Sigmoid colon (tissue), 7 donors: ENCODE measurements around the gene EIF1B. TPM values are rescaled to one million over a fixed set of nuclear protein-coding genes. Genes with fewer than 3 reads are reported as not detected.

Source experiments
- DNase-seq: peaks from one replicate; pipeline ENCODE4 v3.0.0-alpha.2; 2019
- H3K27ac ChIP-seq, 4 donors: fragments of 200-600 bp; sonication (generic); one replicate each; pipeline ENCODE4 v1.5.1; 2016 to 2019; ENCODE audit warnings: mild to moderate bottlenecking in 1 of 4
- H3K27me3 ChIP-seq, 3 donors: fragments of 200-600 bp; sonication (generic); one replicate each; pipeline ENCODE4 v1.5.1; 2019; ENCODE audit warnings: mild to moderate bottlenecking in 1 of 3
- H3K36me3 ChIP-seq, 4 donors: fragments of 200-600 bp; sonication (generic); one replicate each; pipeline ENCODE4 v1.5.1; 2016 to 2019
- H3K4me1 ChIP-seq, 4 donors: fragments of 200-600 bp; sonication (generic); one replicate each; pipeline ENCODE4 v1.5.1; 2017 to 2019
- H3K4me3 ChIP-seq, 4 donors: fragments of 200-600 bp; sonication (generic); one replicate each; pipeline ENCODE4 v1.5.1; 2017 to 2019; ENCODE audit warnings: mild to moderate bottlenecking in 2 of 4, moderate library complexity in 1 of 4
- H3K9me3 ChIP-seq, 4 donors: fragments of 200-600 bp in 3 of 4; sonication (generic) in 3 of 4; one replicate each; pipeline versions ENCODE4 v1.5.1 to v1.6.1; 2013 to 2019
- CTCF ChIP-seq, 4 experiments: fragments of 450-650 bp in 3 of 4; fragments of 200-600 bp in 1 of 4; IDR thresholded peaks; one replicate each; pipeline ENCODE4 v1.5.1; 2016 to 2019; ENCODE audit warnings: antibody characterized with exemption in 4 of 4, mild to moderate bottlenecking in 3 of 4, moderate library complexity in 2 of 4
- EP300 ChIP-seq, 4 donors: sonication (generic); formaldehyde crosslinking; IDR thresholded peaks; one replicate each; pipeline ENCODE4 v1.6.1; 2017; ENCODE audit warnings: antibody characterized with exemption in 4 of 4
- POLR2A ChIP-seq, 2 donors: fragments of 450-650 bp; IDR thresholded peaks; one replicate each; pipeline ENCODE4 v1.6.1; 2016; ENCODE audit warnings: antibody characterized with exemption in 2 of 2, mild to moderate bottlenecking in 2 of 2, moderate library complexity in 2 of 2
- POLR2AphosphoS5 ChIP-seq, 4 donors: sonication (generic); formaldehyde crosslinking; IDR thresholded peaks; one replicate each; pipeline ENCODE4 v1.6.1; 2017; ENCODE audit warnings: antibody characterized with exemption in 4 of 4
- WGBS, 2 donors: extraction: QIAGEN DNeasy Blood & Tissue Kit; methylation state at CpG; one replicate each; pipeline ENCODE4 v1.1.7; 2013; 5-methylcytosine and 5-hydroxymethylcytosine counted together
- intact Hi-C: fragments of 100-400 bp; cut with DNase I; formaldehyde crosslinking; loops from one replicate; pipeline ENCODE4 v1.15.1; 2023
- polyA plus RNA-seq, 3 donors: library from polyadenylated mRNA; stranded (reverse); fragments of 200-250 nt; gene quantifications; one replicate each; pipeline ENCODE4 v1.2.3, GENCODE V29; 2013
- total RNA-seq, 4 donors: library from RNA; depleted of rRNA; stranded (reverse); fragments of >200 nt; gene quantifications; one replicate each; pipeline ENCODE4 v1.1.0, GENCODE V29; 2016
- donor health status: healthy with polysubstance abuse.
- donor health status: Bipolar disorder and iron deficiency.
- donor health status: healthy.

The EIF1B gene
- total and polyA plus RNA-seq, 7 donors = 27.1 to 94.1 (median 42.8) TPM

GRCh38 chr3:40304352-40304751 lies 5.2 kb upstream of the EIF1B start:
- Histone ChIP-seq H3K27ac (no peak overlapping the region), H3K36me3 (peaks cover 0 to 3% (median 0%) of the 10 kb centered on the region in 4 donors), H3K4me1 (peaks cover 0 to 7% (median 6%) of the 10 kb centered on the region in 4 donors), H3K9me3 (no peaks in the 10 kb centered on the region), H3K27me3 (no peaks in the 10 kb centered on the region), H3K4me3 (no peak overlapping the region)
- WGBS, 2 donors = 95% methylated on average over 2 of the region's 2 CpGs
- TF ChIP-seq CTCF (IDR thresholded peaks at IDR 0.05) (no peak), POLR2AphosphoS5 (IDR thresholded peaks at IDR 0.05) (no peak), POLR2A (IDR thresholded peaks at IDR 0.05) (no peak), EP300 (IDR thresholded peaks at IDR 0.05) (no peak)
- intact Hi-C loops = no loop called here
- DNase-seq = no peak

DNA sequence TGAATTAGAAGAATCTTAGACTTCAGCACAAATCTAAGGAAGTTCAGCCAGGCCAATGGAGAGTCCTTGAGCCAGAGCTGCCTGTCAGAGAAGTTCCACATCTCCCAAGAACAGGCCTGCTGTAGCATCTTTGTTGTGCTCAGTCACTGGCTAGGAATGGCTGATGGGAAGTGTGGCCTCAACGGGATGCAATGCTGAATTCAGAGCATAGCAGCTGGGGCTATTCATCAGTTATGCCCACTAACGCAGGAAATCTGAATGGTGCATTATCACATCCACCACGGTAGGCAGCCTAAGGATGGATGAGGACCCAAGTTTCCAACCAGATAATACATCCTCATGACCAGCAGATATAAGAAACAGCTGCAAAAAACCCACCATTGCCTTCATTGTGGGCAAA lies 3.2 kb upstream of the EIF1B start:
- no peak for TF ChIP-seq POLR2A (IDR thresholded peaks at IDR 0.05)
- TF ChIP-seq POLR2AphosphoS5 (IDR thresholded peaks at IDR 0.05) = no peak
- no peak for TF ChIP-seq CTCF (IDR thresholded peaks at IDR 0.05)
- no peak for TF ChIP-seq EP300 (IDR thresholded peaks at IDR 0.05)

GRCh38 chr3:40307176-40307575 lies 2.3 kb upstream of the EIF1B start:
- no peak overlapping the region for H3K27ac ChIP-seq
- no peak for TF ChIP-seq POLR2AphosphoS5 (IDR thresholded peaks at IDR 0.05)
- no peak for TF ChIP-seq EP300 (IDR thresholded peaks at IDR 0.05)
- TF ChIP-seq CTCF (IDR thresholded peaks at IDR 0.05) = no peak
- TF ChIP-seq POLR2A (IDR thresholded peaks at IDR 0.05) = no peak
- no peaks in the 10 kb centered on the region for H3K9me3 ChIP-seq
- H3K27me3 ChIP-seq = no peaks in the 10 kb centered on the region
- WGBS, 2 donors = 84 to 90% methylated on average over 1 of the region's 1 CpG
- no peak overlapping the region for H3K4me3 ChIP-seq
- peaks cover 0 to 21% (median 18%) of the 10 kb centered on the region in 4 donors for H3K4me1 ChIP-seq
- no peak for DNase-seq
- peaks cover 0 to 12% (median 4%) of the 10 kb centered on the region in 4 donors for H3K36me3 ChIP-seq
- intact Hi-C loops = no loop called here

More for the DNA sequence above, 3.2 kb upstream of the EIF1B start:
- WGBS, 2 donors = 93 to 94% methylated on average over 3 of the region's 3 CpGs
- Histone ChIP-seq H3K27ac (no peak overlapping the region), H3K9me3 (no peaks in the 10 kb centered on the region), H3K4me3 (no peak overlapping the region), H3K27me3 (no peaks in the 10 kb centered on the region), H3K4me1 (peaks cover 0 to 13% (median 11%) of the 10 kb centered on the region in 4 donors), H3K36me3 (peaks cover 0 to 4% (median 0%) of the 10 kb centered on the region in 4 donors)
- no peak for DNase-seq
- intact Hi-C loops = no loop called here

DNA sequence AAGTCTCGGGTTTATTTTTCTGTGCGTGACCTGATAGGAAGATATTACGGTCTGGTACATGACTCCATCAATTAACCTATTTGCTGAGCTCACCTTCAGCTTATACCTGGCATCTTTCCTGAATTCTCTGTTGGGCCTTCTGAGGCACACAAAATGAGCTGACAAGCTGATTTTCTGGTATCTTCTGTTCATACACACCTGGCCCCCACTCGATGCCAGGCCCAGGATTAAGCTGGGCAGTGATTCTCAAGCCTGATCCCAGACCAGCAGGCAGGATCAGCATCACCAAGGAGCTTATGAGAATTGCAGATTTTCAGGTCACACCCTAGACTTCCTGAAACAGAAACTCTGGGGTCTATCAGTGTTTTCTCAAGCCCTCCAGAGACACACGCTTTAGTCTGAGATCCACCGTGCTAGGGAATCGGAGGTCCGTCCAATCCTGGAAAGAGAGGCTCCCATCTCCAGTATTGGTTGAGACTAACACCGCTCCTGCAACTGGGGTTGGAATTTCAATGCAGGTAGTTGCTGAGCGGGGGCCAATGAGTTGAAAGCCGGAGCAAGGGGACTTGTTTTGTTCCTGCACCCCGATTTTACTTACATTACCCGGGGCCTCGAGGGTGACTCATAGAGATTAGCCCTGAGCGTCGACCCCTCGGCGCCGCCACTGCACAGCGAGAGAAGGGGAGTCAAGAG lies 636 bp upstream of the EIF1B start:
- no peaks in the 10 kb centered on the region for H3K27me3 ChIP-seq
- intact Hi-C loops = loop anchor here (2.0 kb wide), 1 partner anchor 148 kb away; the partner anchor contains the start of gene RPL14
- H3K9me3 ChIP-seq = no peaks in the 10 kb centered on the region
- H3K4me3 ChIP-seq = peak overlapping the region; percentile 75 to 95 (median 90)
- WGBS, 2 donors = 26 to 41% methylated on average over 20 of the region's 20 CpGs
- peaks cover 0 to 34% (median 29%) of the 10 kb centered on the region in 4 donors for H3K4me1 ChIP-seq
- DNase-seq = no peak
- H3K27ac ChIP-seq = peak overlapping the region; percentile 90 to 99 (median 98)
- H3K36me3 ChIP-seq = peaks cover 6 to 29% (median 12%) of the 10 kb centered on the region in 4 donors
- TF ChIP-seq POLR2AphosphoS5 (IDR thresholded peaks at IDR 0.05) (no peak), POLR2A (IDR thresholded peaks at IDR 0.05) (no peak), EP300 (IDR thresholded peaks at IDR 0.05) (no peak), CTCF (IDR thresholded peaks at IDR 0.05) (no peak)
